Colonic mucosa (tissue), 4 donors: ENCODE results near the gene SPATS1. TPM values are rescaled to one million over a fixed set of nuclear protein-coding genes. Genes with fewer than 3 reads are reported as not detected.

ENCODE experiments used
- DNase-seq: peaks from one replicate; pipeline ENCODE4 v3.0.0-alpha.2; 2020
- H3K27ac ChIP-seq: fragments of 200-600 bp; one replicate; pipeline ENCODE4 v1.8.0; 2021
- H3K27me3 ChIP-seq: fragments of 200-600 bp; one replicate; pipeline ENCODE4 v1.8.0; 2021
- H3K36me3 ChIP-seq: fragments of 200-600 bp; one replicate; pipeline ENCODE4 v1.8.0; 2021
- H3K4me1 ChIP-seq: fragments of 200-600 bp; one replicate; pipeline ENCODE4 v1.8.0; 2021; ENCODE audit warnings: mild to moderate bottlenecking
- H3K4me3 ChIP-seq: fragments of 200-600 bp; one replicate; pipeline ENCODE4 v1.8.0; 2021
- H3K9ac ChIP-seq, 2 donors: one replicate each; pipeline ENCODE4 v1.7.0; 2013; ENCODE audit warnings: control low read depth in 2 of 2, low read depth in 2 of 2, low read length in 2 of 2
- H3K9me3 ChIP-seq: fragments of 200-600 bp; one replicate; pipeline ENCODE4 v1.8.0; 2021
- CTCF ChIP-seq: fragments of 200-600 bp; IDR thresholded peaks from one replicate; pipeline ENCODE4 v1.8.0; 2022; ENCODE audit warnings: antibody characterized with exemption, mild to moderate bottlenecking
- intact Hi-C: fragments of 100-400 bp; cut with DNase I; formaldehyde crosslinking; loops from one replicate; pipeline ENCODE4 v1.14.1; 2022
- total RNA-seq, 2 donors: library from RNA; stranded (reverse); fragmentation: NEBNext Ultra II Directional in 1 of 2; extraction: Animal tissue kit (Norgen Biotek cat#: 25700) in 1 of 2; gene quantifications; one replicate each; pipeline ENCODE4 v1.2.1, GENCODE V29; 2021
- donor health status: healthy.
- donor health status: DM: no; HTN: no; CAD: no.
- donor health status: DM: no; HTN: no; CAD: no.

SPATS1 gene
- total RNA-seq, 2 donors from 2014 or later, result not detected

- DNase-seq, result no peak
Measured at GRCh38 chr6:44302856-44303255, 39.6 kb upstream of the SPATS1 start.

GRCh38 chr6:44303842-44304241, 38.6 kb upstream of the SPATS1 start:
- H3K27me3 ChIP-seq, result no peaks in the 10 kb centered on the region
- no peak overlapping the region for H3K27ac ChIP-seq
- intact Hi-C loops, result loop anchor here (2.0 kb wide), 1 partner anchor 35 kb away; no protein-coding TSS in a partner anchor
- no peak for TF ChIP-seq CTCF
- H3K36me3 ChIP-seq, result no peaks in the 10 kb centered on the region
- no peak overlapping the region for H3K9ac ChIP-seq
- H3K9me3 ChIP-seq, result no peaks in the 10 kb centered on the region
- no peak for DNase-seq
- H3K4me3 ChIP-seq, result no peak overlapping the region
- H3K4me1 ChIP-seq, result no peaks in the 10 kb centered on the region

More at GRCh38 chr6:44302856-44303255, 39.6 kb upstream of the SPATS1 start:
- Histone ChIP-seq H3K4me1 (peaks cover 1% of the 10 kb centered on the region), H3K27ac (no peak overlapping the region), H3K27me3 (peaks cover 5% of the 10 kb centered on the region), H3K9me3 (no peaks in the 10 kb centered on the region), H3K4me3 (no peak overlapping the region), H3K9ac (no peak overlapping the region), H3K36me3 (no peaks in the 10 kb centered on the region)
- no peak for TF ChIP-seq CTCF
- intact Hi-C loops, result no loop called here

GRCh38 chr6:44304282-44305199, 37.9 kb upstream of the SPATS1 start:
- H3K36me3 ChIP-seq, result no peaks in the 10 kb centered on the region
- no peak overlapping the region for H3K27ac ChIP-seq
- no peak overlapping the region for H3K4me3 ChIP-seq
- no peaks in the 10 kb centered on the region for H3K27me3 ChIP-seq
- no peak overlapping the region for H3K9ac ChIP-seq
- no peak for DNase-seq
- intact Hi-C loops, result loop anchor here (2.0 kb wide), 1 partner anchor 36 kb away; no protein-coding TSS in a partner anchor
- H3K9me3 ChIP-seq, result no peaks in the 10 kb centered on the region
- H3K4me1 ChIP-seq, result no peaks in the 10 kb centered on the region
- peak; percentile 72 for TF ChIP-seq CTCF

- H3K27ac ChIP-seq, result no peak overlapping the region
Measured at GRCh38 chr6:44305200-44305725, 37.2 kb upstream of the SPATS1 start.

GRCh38 chr6:44306710-44307109, 35.7 kb upstream of the SPATS1 start:
- H3K9ac ChIP-seq, result no peak overlapping the region

More at GRCh38 chr6:44305200-44305725, 37.2 kb upstream of the SPATS1 start:
- H3K9me3 ChIP-seq, result no peaks in the 10 kb centered on the region
- no peaks in the 10 kb centered on the region for H3K4me1 ChIP-seq
- no peaks in the 10 kb centered on the region for H3K27me3 ChIP-seq
- intact Hi-C loops, result loop anchor here (2.0 kb wide), 1 partner anchor 36 kb away; no protein-coding TSS in a partner anchor
- no peak for DNase-seq
- TF ChIP-seq CTCF, result no peak
- no peak overlapping the region for H3K4me3 ChIP-seq
- H3K36me3 ChIP-seq, result no peaks in the 10 kb centered on the region
- H3K9ac ChIP-seq, result no peak overlapping the region

More at GRCh38 chr6:44306710-44307109, 35.7 kb upstream of the SPATS1 start:
- no peaks in the 10 kb centered on the region for H3K4me1 ChIP-seq
- no peak for DNase-seq
- TF ChIP-seq CTCF, result no peak
- H3K27me3 ChIP-seq, result no peaks in the 10 kb centered on the region
- no peak overlapping the region for H3K4me3 ChIP-seq
- H3K36me3 ChIP-seq, result no peaks in the 10 kb centered on the region
- intact Hi-C loops, result no loop called here
- no peak overlapping the region for H3K27ac ChIP-seq
- no peaks in the 10 kb centered on the region for H3K9me3 ChIP-seq
